ENCODE measurements around the gene TMEM150A.

DNA sequence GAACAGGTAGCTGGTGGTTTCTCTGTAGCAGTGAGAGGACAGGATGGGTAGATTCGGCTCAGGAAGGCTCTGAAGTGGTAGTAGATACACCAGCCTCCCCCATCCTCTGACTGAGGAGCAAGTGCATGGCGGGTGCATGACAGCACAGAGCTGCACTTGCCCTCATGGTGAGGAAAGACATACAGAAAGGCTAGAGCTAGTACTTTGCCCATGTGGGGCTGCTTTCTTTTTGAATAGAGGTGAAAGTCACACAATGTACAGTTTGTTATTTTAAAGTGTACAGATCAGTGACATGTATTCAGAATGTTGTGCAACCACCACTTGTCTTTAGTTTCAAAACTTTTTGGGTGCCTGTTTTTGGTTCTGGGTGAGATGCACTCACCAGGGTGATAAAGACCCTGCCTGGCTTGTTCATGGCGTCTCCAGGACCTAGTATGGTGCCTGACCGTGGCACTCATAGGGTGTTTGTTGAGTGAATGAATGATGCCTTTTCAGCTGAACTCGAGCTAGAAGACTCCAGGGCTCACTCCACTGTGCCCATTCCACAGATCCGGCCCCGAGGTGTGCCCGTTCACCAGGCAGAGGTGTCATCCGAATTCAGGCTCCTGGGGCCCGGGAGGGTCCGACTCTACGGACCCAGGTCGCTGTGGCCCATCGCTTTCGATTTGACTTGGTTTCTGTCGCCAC lies 18.7 kb downstream of the TMEM150A start:
- TF ChIP-seq, protein P1, sequence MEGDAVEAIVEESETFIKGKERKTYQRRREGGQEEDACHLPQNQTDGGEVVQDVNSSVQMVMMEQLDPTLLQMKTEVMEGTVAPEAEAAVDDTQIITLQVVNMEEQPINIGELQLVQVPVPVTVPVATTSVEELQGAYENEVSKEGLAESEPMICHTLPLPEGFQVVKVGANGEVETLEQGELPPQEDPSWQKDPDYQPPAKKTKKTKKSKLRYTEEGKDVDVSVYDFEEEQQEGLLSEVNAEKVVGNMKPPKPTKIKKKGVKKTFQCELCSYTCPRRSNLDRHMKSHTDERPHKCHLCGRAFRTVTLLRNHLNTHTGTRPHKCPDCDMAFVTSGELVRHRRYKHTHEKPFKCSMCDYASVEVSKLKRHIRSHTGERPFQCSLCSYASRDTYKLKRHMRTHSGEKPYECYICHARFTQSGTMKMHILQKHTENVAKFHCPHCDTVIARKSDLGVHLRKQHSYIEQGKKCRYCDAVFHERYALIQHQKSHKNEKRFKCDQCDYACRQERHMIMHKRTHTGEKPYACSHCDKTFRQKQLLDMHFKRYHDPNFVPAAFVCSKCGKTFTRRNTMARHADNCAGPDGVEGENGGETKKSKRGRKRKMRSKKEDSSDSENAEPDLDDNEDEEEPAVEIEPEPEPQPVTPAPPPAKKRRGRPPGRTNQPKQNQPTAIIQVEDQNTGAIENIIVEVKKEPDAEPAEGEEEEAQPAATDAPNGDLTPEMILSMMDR (IDR thresholded peaks at IDR 0.05): no peak
- TF ChIP-seq POLR2AphosphoS5 (IDR thresholded peaks at IDR 0.05): no peak
- TF ChIP-seq POLR2A (IDR thresholded peaks at IDR 0.05): no peak
- no peak for TF ChIP-seq EP300 (IDR thresholded peaks at IDR 0.05; ENCODE audit: low read depth)

All from transverse colon (tissue), 4 donors.